ENCODE results near the gene NEUROD6. TPM values are rescaled to one million over a fixed set of nuclear protein-coding genes. Genes with fewer than 3 reads are reported as not detected.

The NEUROD6 gene
- total RNA-seq, 1 donor from 2014 or later, result not detected

DNA sequence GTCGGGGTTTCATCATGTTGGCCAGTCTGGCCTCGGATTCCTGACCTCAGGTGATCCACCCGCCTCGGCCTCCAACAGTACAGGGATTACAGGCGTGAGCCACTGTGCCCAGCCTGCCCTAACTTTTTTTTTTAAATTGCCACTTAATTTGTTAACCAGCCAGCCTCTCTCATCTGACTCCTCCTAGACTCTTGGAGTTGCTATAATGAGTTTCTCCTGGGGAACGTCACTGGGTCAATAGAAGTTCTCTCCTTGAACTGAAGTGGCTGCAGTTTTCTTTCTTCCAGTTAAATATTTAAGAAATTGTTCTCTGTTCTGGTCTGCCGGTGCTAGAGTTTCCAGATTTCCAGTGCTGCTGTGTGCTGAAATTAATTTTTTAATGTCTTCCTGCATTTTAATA is 27.6 kb downstream of the NEUROD6 start:
- Mint-ChIP-seq H3K4me1 (ENCODE audit: low read depth) (peaks cover 14% of the 10 kb centered on the region), H3K27me3 (peaks cover 7% of the 10 kb centered on the region), H3K27ac (no peak overlapping the region), H3K36me3 (ENCODE audit: insufficient read depth) (no peaks in the 10 kb centered on the region), H3K4me3 (ENCODE audit: low read depth) (no peak overlapping the region), H3K9me3 (ENCODE audit: low read depth) (no peaks in the 10 kb centered on the region)
- TF ChIP-seq, protein P1, sequence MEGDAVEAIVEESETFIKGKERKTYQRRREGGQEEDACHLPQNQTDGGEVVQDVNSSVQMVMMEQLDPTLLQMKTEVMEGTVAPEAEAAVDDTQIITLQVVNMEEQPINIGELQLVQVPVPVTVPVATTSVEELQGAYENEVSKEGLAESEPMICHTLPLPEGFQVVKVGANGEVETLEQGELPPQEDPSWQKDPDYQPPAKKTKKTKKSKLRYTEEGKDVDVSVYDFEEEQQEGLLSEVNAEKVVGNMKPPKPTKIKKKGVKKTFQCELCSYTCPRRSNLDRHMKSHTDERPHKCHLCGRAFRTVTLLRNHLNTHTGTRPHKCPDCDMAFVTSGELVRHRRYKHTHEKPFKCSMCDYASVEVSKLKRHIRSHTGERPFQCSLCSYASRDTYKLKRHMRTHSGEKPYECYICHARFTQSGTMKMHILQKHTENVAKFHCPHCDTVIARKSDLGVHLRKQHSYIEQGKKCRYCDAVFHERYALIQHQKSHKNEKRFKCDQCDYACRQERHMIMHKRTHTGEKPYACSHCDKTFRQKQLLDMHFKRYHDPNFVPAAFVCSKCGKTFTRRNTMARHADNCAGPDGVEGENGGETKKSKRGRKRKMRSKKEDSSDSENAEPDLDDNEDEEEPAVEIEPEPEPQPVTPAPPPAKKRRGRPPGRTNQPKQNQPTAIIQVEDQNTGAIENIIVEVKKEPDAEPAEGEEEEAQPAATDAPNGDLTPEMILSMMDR (IDR thresholded peaks at IDR 0.05; ENCODE audit: unreplicated experiment), result no peak
- DNase-seq (ENCODE audit: low spot score, unreplicated experiment), result no peak

DNA sequence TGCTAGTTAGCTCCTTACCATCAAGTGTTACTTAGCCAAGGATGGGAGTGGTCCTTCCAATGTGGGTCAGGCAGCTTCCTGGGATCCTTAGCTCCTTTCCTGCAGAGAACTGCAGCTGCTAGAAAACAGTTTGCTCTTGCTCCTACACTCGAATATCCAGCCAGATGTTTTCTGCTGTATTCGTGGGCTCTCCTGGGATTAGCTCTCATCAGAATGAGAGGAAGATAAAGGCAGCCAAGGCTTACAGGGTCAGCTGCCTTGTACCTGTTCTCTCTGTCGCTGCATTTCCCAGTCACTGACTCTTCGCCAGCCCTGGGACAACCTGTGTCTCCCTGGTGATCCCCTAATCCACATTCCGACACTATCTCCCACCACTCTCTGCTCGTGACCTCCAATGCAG is 29.0 kb downstream of the NEUROD6 start:
- DNase-seq (ENCODE audit: low spot score, unreplicated experiment), result no peak
- Mint-ChIP-seq H3K4me1 (ENCODE audit: low read depth) (peaks cover 14% of the 10 kb centered on the region), H3K9me3 (ENCODE audit: low read depth) (no peaks in the 10 kb centered on the region), H3K4me3 (ENCODE audit: low read depth) (no peak overlapping the region), H3K27me3 (peaks cover 12% of the 10 kb centered on the region), H3K36me3 (ENCODE audit: insufficient read depth) (no peaks in the 10 kb centered on the region), H3K27ac (peak overlapping the region; percentile 1)
- TF ChIP-seq, protein P1 (IDR thresholded peaks at IDR 0.05; ENCODE audit: unreplicated experiment), result no peak

DNA sequence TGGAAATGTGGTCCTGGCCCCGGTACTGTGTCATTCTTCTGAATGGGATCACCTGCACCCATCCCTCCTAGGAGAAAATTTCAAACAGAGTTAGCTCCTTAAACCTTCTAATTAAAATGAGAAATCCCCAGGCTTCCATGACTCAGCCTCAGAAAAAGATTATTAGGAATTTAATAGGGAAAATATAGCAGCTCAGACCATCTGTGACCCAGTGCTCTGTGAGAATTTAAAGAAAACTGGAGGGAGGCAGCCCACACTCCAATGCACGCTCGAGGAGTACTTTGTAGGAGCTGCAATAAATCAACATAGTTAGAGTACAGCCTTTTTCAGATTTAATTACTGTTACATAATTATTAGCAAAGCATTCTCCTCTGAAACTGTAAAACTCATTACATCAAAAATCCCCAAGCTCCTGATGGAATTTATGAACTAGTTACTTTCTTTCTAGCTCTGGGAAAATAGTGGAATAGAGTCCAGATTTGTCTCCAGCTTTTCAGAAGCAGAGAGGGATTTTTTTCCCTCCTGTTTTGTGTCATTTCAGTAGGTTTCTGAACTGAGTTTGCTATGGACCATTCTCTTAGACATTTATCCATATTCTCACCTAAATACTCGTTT is 30.1 kb downstream of the NEUROD6 start:
- peaks cover 14% of the 10 kb centered on the region for H3K4me1 Mint-ChIP-seq (ENCODE audit: low read depth)
- no peak overlapping the region for H3K27ac Mint-ChIP-seq
- no peak for DNase-seq (ENCODE audit: low spot score, unreplicated experiment)
- H3K27me3 Mint-ChIP-seq, result peaks cover 15% of the 10 kb centered on the region
- H3K9me3 Mint-ChIP-seq (ENCODE audit: low read depth), result no peaks in the 10 kb centered on the region
- TF ChIP-seq, protein P1 (IDR thresholded peaks at IDR 0.05; ENCODE audit: unreplicated experiment), result no peak
- H3K4me3 Mint-ChIP-seq (ENCODE audit: low read depth), result no peak overlapping the region
- no peaks in the 10 kb centered on the region for H3K36me3 Mint-ChIP-seq (ENCODE audit: insufficient read depth)

DNA sequence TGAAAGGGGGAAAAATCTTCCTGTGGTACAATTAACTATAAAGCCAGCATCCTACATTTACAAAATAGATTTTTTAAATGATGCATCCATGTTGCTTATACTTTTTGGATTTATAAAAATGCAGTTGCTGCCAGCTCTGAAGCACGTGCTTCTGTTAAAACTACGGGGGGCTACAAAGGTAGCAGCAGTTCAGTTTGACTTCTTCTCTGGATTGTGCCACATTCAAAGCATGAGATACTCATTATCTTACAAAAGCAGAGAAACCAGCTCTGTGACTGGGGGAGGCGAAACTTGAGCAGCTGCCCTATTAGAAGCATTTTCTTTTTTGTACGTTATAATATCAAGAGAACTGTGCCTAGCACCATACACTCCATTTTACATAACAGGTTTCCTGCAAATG is 31.1 kb downstream of the NEUROD6 start:
- H3K4me1 Mint-ChIP-seq (ENCODE audit: low read depth), result peaks cover 14% of the 10 kb centered on the region
- TF ChIP-seq, protein P1 (IDR thresholded peaks at IDR 0.05; ENCODE audit: unreplicated experiment), result no peak
- DNase-seq (ENCODE audit: low spot score, unreplicated experiment), result no peak
- peaks cover 15% of the 10 kb centered on the region for H3K27me3 Mint-ChIP-seq
- no peak overlapping the region for H3K27ac Mint-ChIP-seq
- H3K9me3 Mint-ChIP-seq (ENCODE audit: low read depth), result no peaks in the 10 kb centered on the region
- no peaks in the 10 kb centered on the region for H3K36me3 Mint-ChIP-seq (ENCODE audit: insufficient read depth)
- H3K4me3 Mint-ChIP-seq (ENCODE audit: low read depth), result no peak overlapping the region

DNA sequence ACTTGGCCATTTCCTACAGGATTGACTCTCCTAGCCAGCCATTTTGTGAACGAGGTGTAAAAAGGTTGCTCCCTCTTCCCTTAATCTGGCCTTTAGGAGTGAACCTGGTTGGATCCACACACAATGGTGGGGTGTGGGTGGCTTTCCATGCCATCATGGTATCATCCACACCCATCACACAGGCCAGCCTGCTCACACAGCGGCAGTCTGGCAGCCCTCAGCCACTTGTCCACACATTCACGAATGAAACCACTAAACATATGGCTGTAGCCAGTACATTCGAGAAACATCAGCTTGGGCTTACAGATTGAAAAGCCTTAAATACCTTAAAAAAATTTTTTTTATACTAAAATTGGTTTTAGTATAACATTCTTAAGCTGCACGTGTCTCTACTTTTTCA is 31.9 kb downstream of the NEUROD6 start:
- Mint-ChIP-seq H3K4me1 (ENCODE audit: low read depth) (peaks cover 14% of the 10 kb centered on the region), H3K9me3 (ENCODE audit: low read depth) (no peaks in the 10 kb centered on the region), H3K27me3 (peaks cover 15% of the 10 kb centered on the region), H3K4me3 (ENCODE audit: low read depth) (no peak overlapping the region), H3K36me3 (ENCODE audit: insufficient read depth) (no peaks in the 10 kb centered on the region), H3K27ac (no peak overlapping the region)
- TF ChIP-seq, protein P1 (IDR thresholded peaks at IDR 0.05; ENCODE audit: unreplicated experiment), result no peak
- DNase-seq (ENCODE audit: low spot score, unreplicated experiment), result no peak

Data from progenitor cell of endocrine pancreas (in vitro differentiated cells).